Right lobe of liver (tissue), 4 donors: ENCODE results near the gene MCC.

Experiments
- POLR2A ChIP-seq: fragments of 450-650 bp; IDR thresholded peaks from one replicate; pipeline ENCODE4 v1.6.1; 2017; ENCODE audit warnings: antibody characterized with exemption, mild to moderate bottlenecking
- TF ChIP-seq, protein P1 (sequence below), 4 donors: fragments of 200-600 bp in 3 of 4; fragments of 450-650 bp in 1 of 4; IDR thresholded peaks; one replicate each; pipeline versions ENCODE4 v1.5.1 to v1.8.0; 2016 to 2022; ENCODE audit warnings: antibody characterized with exemption in 4 of 4, mild to moderate bottlenecking in 2 of 4
- donor health status: DM: no; HTN: no; CAD: no.
- donor health status: DM: no; HTN: no; CAD: no.
- donor health status: DM: no; HTN: yes; CAD: no.

GRCh38 chr5:113147101-113147508 lies 341.1 kb downstream of the MCC start:
- TF ChIP-seq, protein P1, sequence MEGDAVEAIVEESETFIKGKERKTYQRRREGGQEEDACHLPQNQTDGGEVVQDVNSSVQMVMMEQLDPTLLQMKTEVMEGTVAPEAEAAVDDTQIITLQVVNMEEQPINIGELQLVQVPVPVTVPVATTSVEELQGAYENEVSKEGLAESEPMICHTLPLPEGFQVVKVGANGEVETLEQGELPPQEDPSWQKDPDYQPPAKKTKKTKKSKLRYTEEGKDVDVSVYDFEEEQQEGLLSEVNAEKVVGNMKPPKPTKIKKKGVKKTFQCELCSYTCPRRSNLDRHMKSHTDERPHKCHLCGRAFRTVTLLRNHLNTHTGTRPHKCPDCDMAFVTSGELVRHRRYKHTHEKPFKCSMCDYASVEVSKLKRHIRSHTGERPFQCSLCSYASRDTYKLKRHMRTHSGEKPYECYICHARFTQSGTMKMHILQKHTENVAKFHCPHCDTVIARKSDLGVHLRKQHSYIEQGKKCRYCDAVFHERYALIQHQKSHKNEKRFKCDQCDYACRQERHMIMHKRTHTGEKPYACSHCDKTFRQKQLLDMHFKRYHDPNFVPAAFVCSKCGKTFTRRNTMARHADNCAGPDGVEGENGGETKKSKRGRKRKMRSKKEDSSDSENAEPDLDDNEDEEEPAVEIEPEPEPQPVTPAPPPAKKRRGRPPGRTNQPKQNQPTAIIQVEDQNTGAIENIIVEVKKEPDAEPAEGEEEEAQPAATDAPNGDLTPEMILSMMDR (IDR thresholded peaks at IDR 0.05), result no peak
- no peak for TF ChIP-seq POLR2A
